Spleen (tissue), 7 donors: ENCODE results near the gene ADAM15.

Experiments used
- CTCF ChIP-seq, 11 experiments: fragments of 200-600 bp in 7 of 11; fragments of 450-650 bp in 4 of 11; sonication (generic) in 4 of 11; IDR thresholded peaks in 8 of 11; conservative IDR thresholded peaks in 3 of 11; 1 replicate in 7 of 11; 2 replicates in 4 of 11; pipeline versions ENCODE4 v1.4.0 to v1.8.0; 2016 to 2021; ENCODE audit warnings: antibody characterized with exemption in 11 of 11, inconsistent platforms in 4 of 11, mild to moderate bottlenecking in 1 of 11
- POLR2A ChIP-seq, 3 donors: fragments of 450-650 bp; IDR thresholded peaks; one replicate each; pipeline ENCODE4 v1.5.1; 2017; ENCODE audit warnings: antibody characterized with exemption in 3 of 3, mild to moderate bottlenecking in 1 of 3
- POLR2AphosphoS5 ChIP-seq, 3 donors: sonication (generic); formaldehyde crosslinking; IDR thresholded peaks; one replicate each; pipeline ENCODE4 v1.5.1; 2017; ENCODE audit warnings: antibody characterized with exemption in 3 of 3
- donor health status: DM: no; HTN: no; CAD: no; lungs with moderate emphysema.
- donor health status: DM: no; HTN: no; CAD: no.
- donor health status: DM: no; HTN: no; CAD: no.

- TF ChIP-seq POLR2A (IDR thresholded peaks at IDR 0.05) = no peak
- TF ChIP-seq CTCF (IDR thresholded peaks at IDR 0.05 in 8 of 11, conservative IDR thresholded peaks at IDR 0.05 in 3 of 11) = no peak
- TF ChIP-seq POLR2AphosphoS5 (IDR thresholded peaks at IDR 0.05) = no peak
Observed at GRCh38 chr1:155057788-155058211, 6.7 kb downstream of the ADAM15 start.
